Activated CD4-positive, alpha-beta memory T cell treated with anti-CD3 and anti-CD28 coated beads for 36 hours (primary cell): Measurements from ENCODE around the gene ZNHIT1. TPM values are rescaled to one million over a fixed set of nuclear protein-coding genes. Genes with fewer than 3 reads are reported as not detected.
A peak's percentile ranks its signal among the peaks of the same experiment; 100 is the strongest.

ENCODE experiments used
- CTCF ChIA-PET: fragments of 350-600 bp; sonication (Branson Sonifier 250); formaldehyde crosslinking; loops from one replicate; lab custom pipeline; 2021; ENCODE audit warnings: antibody characterized with exemption, inconsistent platforms; lab: Charles Lee
- POLR2A ChIA-PET: fragments of 350-600 bp; sonication (Branson Sonifier 250); formaldehyde crosslinking; loops from one replicate; lab custom pipeline; 2021; ENCODE audit warnings: antibody characterized with exemption; lab: Charles Lee
- DNase-seq: peaks from one replicate; pipeline ENCODE4 v3.0.0-alpha.2; 2020
- H3K27ac Mint-ChIP-seq: one replicate; pipeline ENCODE4 v1.8.0; 2021; ENCODE audit warnings: mixed read lengths
- H3K27me3 Mint-ChIP-seq: one replicate; pipeline ENCODE4 v1.8.0; 2021; ENCODE audit warnings: mixed read lengths
- H3K36me3 Mint-ChIP-seq: one replicate; pipeline ENCODE4 v1.8.0; 2021; ENCODE audit warnings: mixed read lengths
- H3K4me1 Mint-ChIP-seq: one replicate; pipeline ENCODE4 v1.8.0; 2021; ENCODE audit warnings: low read depth, mixed read lengths
- H3K4me3 Mint-ChIP-seq: one replicate; pipeline ENCODE4 v1.8.0; 2021; ENCODE audit warnings: mild to moderate bottlenecking, mixed read lengths
- H3K9me3 Mint-ChIP-seq: one replicate; pipeline ENCODE4 v1.8.0; 2021; ENCODE audit warnings: mixed read lengths
- intact Hi-C: fragments of 100-400 bp; cut with micrococcal nuclease; formaldehyde crosslinking; loops from one replicate; pipeline ENCODE4 v1.15.1; 2023
- total RNA-seq, 2 experiments: library from RNA; stranded (reverse); gene quantifications; one replicate each; pipeline ENCODE4 v1.2.3, GENCODE V29; 2021

The ZNHIT1 gene
- total RNA-seq, 2 experiments from 2014 or later = 40.2 to 42.8 TPM

GRCh38 chr7:101238226-101239182 lies 20.5 kb downstream of the ZNHIT1 start:
- Mint-ChIP-seq H3K36me3 (peaks cover 10% of the 10 kb centered on the region), H3K4me3 (no peak overlapping the region), H3K4me1 (peaks cover 3% of the 10 kb centered on the region), H3K27ac (no peak overlapping the region), H3K27me3 (no peaks in the 10 kb centered on the region), H3K9me3 (no peaks in the 10 kb centered on the region)
- CTCF ChIA-PET = no interaction called here
- intact Hi-C loops = no loop called here
- POLR2A ChIA-PET = interaction anchor here (1.6 kb wide), 1 partner anchor 21 kb away, joined by 5 read pairs; the partner anchor contains the start of genes PLOD3 and ZNHIT1
- DNase-seq = no peak

GRCh38 chr7:101239191-101239950 lies 21.4 kb downstream of the ZNHIT1 start:
- no peaks in the 10 kb centered on the region for H3K9me3 Mint-ChIP-seq
- H3K36me3 Mint-ChIP-seq = peaks cover 10% of the 10 kb centered on the region
- H3K4me1 Mint-ChIP-seq = peaks cover 10% of the 10 kb centered on the region
- ChIA-PET CTCF (no interaction called here), POLR2A (no interaction called here)
- no peak for DNase-seq
- intact Hi-C loops = no loop called here
- no peak overlapping the region for H3K27ac Mint-ChIP-seq
- H3K4me3 Mint-ChIP-seq = no peak overlapping the region
- H3K27me3 Mint-ChIP-seq = no peaks in the 10 kb centered on the region

GRCh38 chr7:101239951-101240220 lies 21.9 kb downstream of the ZNHIT1 start:
- DNase-seq = no peak
- POLR2A ChIA-PET = no interaction called here
- CTCF ChIA-PET = no interaction called here
- Mint-ChIP-seq H3K36me3 (peaks cover 12% of the 10 kb centered on the region), H3K9me3 (no peaks in the 10 kb centered on the region), H3K27me3 (no peaks in the 10 kb centered on the region), H3K27ac (no peak overlapping the region), H3K4me1 (peaks cover 10% of the 10 kb centered on the region), H3K4me3 (no peak overlapping the region)
- intact Hi-C loops = no loop called here

GRCh38 chr7:101240226-101241014 lies 22.5 kb downstream of the ZNHIT1 start:
- Mint-ChIP-seq H3K36me3 (peaks cover 16% of the 10 kb centered on the region), H3K4me3 (no peak overlapping the region), H3K27ac (no peak overlapping the region), H3K9me3 (no peaks in the 10 kb centered on the region), H3K27me3 (no peaks in the 10 kb centered on the region), H3K4me1 (peaks cover 14% of the 10 kb centered on the region)
- intact Hi-C loops = no loop called here
- CTCF ChIA-PET = interaction anchor here (0.8 to 2.4 kb wide), 2 partner anchors 51 to 96 kb away, joined by 5 to 9 read pairs; no protein-coding TSS in a partner anchor
- no peak for DNase-seq
- POLR2A ChIA-PET = no interaction called here

- POLR2A ChIA-PET = no interaction called here
- H3K36me3 Mint-ChIP-seq = peaks cover 21% of the 10 kb centered on the region
- intact Hi-C loops = no loop called here
- H3K27me3 Mint-ChIP-seq = no peaks in the 10 kb centered on the region
- CTCF ChIA-PET = interaction anchor here (0.8 to 2.4 kb wide), 2 partner anchors 50 to 97 kb away, joined by 5 to 9 read pairs; no protein-coding TSS in a partner anchor
- H3K4me3 Mint-ChIP-seq = no peak overlapping the region
- H3K4me1 Mint-ChIP-seq = peaks cover 19% of the 10 kb centered on the region
- DNase-seq = no peak
- H3K27ac Mint-ChIP-seq = no peak overlapping the region
- no peaks in the 10 kb centered on the region for H3K9me3 Mint-ChIP-seq
Measured at GRCh38 chr7:101241015-101241363, 23.0 kb downstream of the ZNHIT1 start.

GRCh38 chr7:101241443-101242349 lies 23.7 kb downstream of the ZNHIT1 start:
- H3K9me3 Mint-ChIP-seq = no peaks in the 10 kb centered on the region
- peaks cover 19% of the 10 kb centered on the region for H3K4me1 Mint-ChIP-seq
- no peak overlapping the region for H3K27ac Mint-ChIP-seq
- intact Hi-C loops = no loop called here
- peaks cover 21% of the 10 kb centered on the region for H3K36me3 Mint-ChIP-seq
- DNase-seq = no peak
- H3K4me3 Mint-ChIP-seq = no peak overlapping the region
- POLR2A ChIA-PET = interaction anchor here (0.6 kb wide), 1 partner anchor 1226 kb away, joined by 3 read pairs; no protein-coding TSS in a partner anchor
- CTCF ChIA-PET = interaction anchor here (0.8 to 3.7 kb wide), 3 partner anchors 24 to 98 kb away, joined by 5 to 62 read pairs (median 9); partner anchors contain the start of genes PLOD3 and ZNHIT1
- H3K27me3 Mint-ChIP-seq = no peaks in the 10 kb centered on the region

- ChIA-PET POLR2A (interaction anchor here (0.7 to 2.0 kb wide), 7 partner anchors 9 to 354 kb away, joined by 3 to 26 read pairs (median 3); partner anchors contain the start of genes PLOD3, UFSP1 and ZNHIT1), CTCF (interaction anchor here (0.6 to 3.7 kb wide), 23 partner anchors 10 to 369 kb away, joined by 3 to 62 read pairs (median 4); partner anchors contain the start of genes PLOD3, SRRT, TRIM56 and ZNHIT1)
- H3K4me1 Mint-ChIP-seq = peaks cover 22% of the 10 kb centered on the region
- no peaks in the 10 kb centered on the region for H3K27me3 Mint-ChIP-seq
- peaks cover 22% of the 10 kb centered on the region for H3K36me3 Mint-ChIP-seq
- H3K9me3 Mint-ChIP-seq = no peaks in the 10 kb centered on the region
- peak; percentile 24 for DNase-seq
- intact Hi-C loops = loop anchor here (1.0 to 2.0 kb wide), 4 partner anchors 8 to 79 kb away; partner anchors contain the start of genes VGF and ZNHIT1
- peak overlapping the region; percentile 92 for H3K27ac Mint-ChIP-seq
- peak overlapping the region; percentile 95 for H3K4me3 Mint-ChIP-seq
Measured at GRCh38 chr7:101243646-101244374, 25.8 kb downstream of the ZNHIT1 start.

- DNase-seq = peak; percentile 95
- intact Hi-C loops = loop anchor here (1.0 to 2.0 kb wide), 4 partner anchors 8 to 80 kb away; partner anchors contain the start of genes VGF and ZNHIT1
- ChIA-PET POLR2A (interaction anchor here (0.5 to 2.0 kb wide), 9 partner anchors 8 to 355 kb away, joined by 3 to 26 read pairs (median 3); partner anchors contain the start of genes IFT22, PLOD3, UFSP1 and ZNHIT1), CTCF (interaction anchor here (0.7 to 3.7 kb wide), 22 partner anchors 10 to 369 kb away, joined by 3 to 62 read pairs (median 4); partner anchors contain the start of genes PLOD3, SRRT, TRIM56 and ZNHIT1)
- Mint-ChIP-seq H3K36me3 (peaks cover 22% of the 10 kb centered on the region), H3K27me3 (no peaks in the 10 kb centered on the region), H3K27ac (peak within 1 kb of the TSS; percentile 92), H3K4me3 (peak within 1 kb of the TSS; percentile 95), H3K4me1 (peaks cover 22% of the 10 kb centered on the region), H3K9me3 (no peaks in the 10 kb centered on the region)
Measured at GRCh38 chr7:101244375-101245146, 26.6 kb downstream of the ZNHIT1 start, which contains the start of gene FIS1. Gene FIS1, minus strand, starts transcription at chr7:101245081. Its CDS starts 77 bp downstream, at chr7:101245004.

- POLR2A ChIA-PET = interaction anchor here (0.7 to 2.0 kb wide), 6 partner anchors 9 to 355 kb away, joined by 3 to 26 read pairs (median 3); partner anchors contain the start of genes IFT22, PLOD3, UFSP1 and ZNHIT1
- no peaks in the 10 kb centered on the region for H3K9me3 Mint-ChIP-seq
- H3K4me1 Mint-ChIP-seq = peaks cover 25% of the 10 kb centered on the region
- peaks cover 20% of the 10 kb centered on the region for H3K36me3 Mint-ChIP-seq
- H3K27ac Mint-ChIP-seq = peak overlapping the region; percentile 92
- intact Hi-C loops = loop anchor here (2.0 kb wide), 2 partner anchors 52 to 80 kb away; partner anchors contain the start of gene VGF
- CTCF ChIA-PET = interaction anchor here (0.9 to 3.7 kb wide), 8 partner anchors 9 to 102 kb away, joined by 3 to 62 read pairs (median 24); partner anchors contain the start of genes PLOD3 and ZNHIT1
- no peak for DNase-seq
- H3K4me3 Mint-ChIP-seq = peak overlapping the region; percentile 95
- H3K27me3 Mint-ChIP-seq = no peaks in the 10 kb centered on the region
Measured at GRCh38 chr7:101245147-101245668, 27.2 kb downstream of the ZNHIT1 start.
